Stomach (tissue), 9 donors: ENCODE results near the gene SGMS1. TPM values are rescaled to one million over a fixed set of nuclear protein-coding genes. Genes with fewer than 3 reads are reported as not detected.

ENCODE experiments used
- DNase-seq, 2 donors: peaks; one replicate each; pipeline versions ENCODE4 v3.0.0 to v3.0.0-alpha.2; 2013 to 2019
- H3K27ac ChIP-seq, 5 donors: fragments of 200-600 bp in 4 of 5; sonication (generic) in 4 of 5; one replicate each; pipeline ENCODE4 v1.5.1; 2013 to 2019; ENCODE audit warnings: mild to moderate bottlenecking in 1 of 5, moderate library complexity in 1 of 5
- H3K27me3 ChIP-seq, 3 donors: fragments of 200-600 bp; sonication (generic); one replicate each; pipeline ENCODE4 v1.5.1; 2017 to 2019; ENCODE audit warnings: mixed run types in 1 of 3
- H3K36me3 ChIP-seq, 4 donors: fragments of 200-600 bp; sonication (generic); 1 replicate in 3 of 4; 2 replicates in 1 of 4; pipeline ENCODE4 v1.5.1; 2016 to 2019
- H3K4me1 ChIP-seq, 4 donors: fragments of 200-600 bp; sonication (generic); one replicate each; pipeline ENCODE4 v1.5.1; 2016 to 2019
- H3K4me3 ChIP-seq, 4 donors: fragments of 200-600 bp; sonication (generic) in 3 of 4; one replicate each; pipeline ENCODE4 v1.5.1; 2016 to 2019; ENCODE audit warnings: mild to moderate bottlenecking in 1 of 4
- H3K9me3 ChIP-seq, 4 donors: fragments of 200-600 bp; sonication (generic); one replicate each; pipeline ENCODE4 v1.5.1; 2016 to 2019
- CTCF ChIP-seq, 7 experiments: fragments of 450-650 bp in 4 of 7; fragments of 200-600 bp in 3 of 7; sonication (generic) in 3 of 7; IDR thresholded peaks; one replicate each; pipeline ENCODE4 v1.5.1; 2016 to 2019; ENCODE audit warnings: antibody characterized with exemption in 7 of 7, control low read depth in 2 of 7, mild to moderate bottlenecking in 1 of 7
- EP300 ChIP-seq: sonication (generic); formaldehyde crosslinking; IDR thresholded peaks from one replicate; pipeline ENCODE4 v1.6.1; 2017; ENCODE audit warnings: antibody characterized with exemption
- POLR2A ChIP-seq, 4 donors: fragments of 450-650 bp; IDR thresholded peaks; one replicate each; pipeline ENCODE4 v1.6.1; 2016; ENCODE audit warnings: antibody characterized with exemption in 4 of 4, control low read depth in 2 of 4, mild to moderate bottlenecking in 1 of 4, moderate library complexity in 1 of 4
- POLR2AphosphoS5 ChIP-seq, 3 donors: sonication (generic); formaldehyde crosslinking; IDR thresholded peaks; one replicate each; pipeline ENCODE4 v1.6.1; 2016; ENCODE audit warnings: antibody characterized with exemption in 3 of 3
- WGBS, 5 donors: extraction: QIAGEN DNeasy Blood & Tissue Kit in 3 of 5; methylation state at CpG; one replicate each; pipeline versions ENCODE4 v1.1.5 to v1.1.7; 2013 to 2018; 5-methylcytosine and 5-hydroxymethylcytosine counted together
- intact Hi-C: fragments of 100-400 bp; cut with DNase I; formaldehyde crosslinking; loops from one replicate; pipeline ENCODE4 v1.15.1; 2023; ENCODE audit warnings: low total_unique reads
- polyA plus RNA-seq, 3 donors: library from polyadenylated mRNA; stranded (reverse); fragments of 200-250 nt; gene quantifications; one replicate each; pipeline ENCODE4 v1.2.3, GENCODE V29; 2013
- total RNA-seq, 5 donors: library from RNA; depleted of rRNA; stranded (reverse); fragments of >200 nt; gene quantifications; one replicate each; pipeline versions ENCODE4 v1.1.0 to v1.2.3, GENCODE V29; 2014 to 2016
- donor health status: healthy with polysubstance abuse.
- donor health status: Bipolar disorder and iron deficiency.
- donor health status: healthy.

The SGMS1 gene
- total and polyA plus RNA-seq, 8 donors = 6.2 to 229 (median 49.6) TPM

DNA sequence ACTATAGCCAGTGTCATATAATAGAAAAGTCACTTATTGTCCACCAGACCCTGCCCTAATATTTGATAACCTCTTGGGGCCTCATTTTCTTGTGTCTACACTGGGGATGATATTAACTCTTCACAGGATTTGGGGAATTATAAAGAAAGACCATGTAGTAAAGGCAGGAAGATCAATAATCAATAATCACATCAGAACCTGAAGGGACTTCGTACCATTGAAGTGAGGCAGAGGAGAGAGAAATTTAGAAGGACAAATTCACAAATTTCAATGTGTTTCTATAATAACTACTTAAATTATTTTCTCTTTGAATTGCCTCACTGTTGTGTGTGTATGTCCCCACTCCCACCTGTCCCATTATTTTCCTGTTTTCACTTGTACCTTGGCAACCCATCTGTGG lies 10.7 kb upstream of the SGMS1 start:
- peaks cover 0 to 9% (median 3%) of the 10 kb centered on the region in 4 donors for H3K36me3 ChIP-seq
- intact Hi-C loops = no loop called here
- no peak overlapping the region for H3K27ac ChIP-seq
- no peak for DNase-seq
- TF ChIP-seq EP300 = no peak
- TF ChIP-seq POLR2A (IDR thresholded peaks at IDR 0.05) = no peak
- H3K9me3 ChIP-seq = no peaks in the 10 kb centered on the region
- no peaks in the 10 kb centered on the region for H3K4me1 ChIP-seq
- 91 to 100% (median 92%) methylated on average over 1 of the region's 1 CpG for WGBS, 5 donors
- H3K4me3 ChIP-seq = no peak overlapping the region
- no peaks in the 10 kb centered on the region for H3K27me3 ChIP-seq

- Histone ChIP-seq H3K4me1 (peaks cover 0 to under 1% (median under 1%) of the 10 kb centered on the region in 4 donors), H3K36me3 (peaks cover 0 to 12% (median 7%) of the 10 kb centered on the region in 4 donors), H3K27me3 (no peaks in the 10 kb centered on the region), H3K4me3 (no peak overlapping the region), H3K27ac (no peak overlapping the region), H3K9me3 (no peaks in the 10 kb centered on the region)
- TF ChIP-seq EP300 (no peak), CTCF (IDR thresholded peaks at IDR 0.05) (no peak), POLR2AphosphoS5 (IDR thresholded peaks at IDR 0.05) (no peak), POLR2A (IDR thresholded peaks at IDR 0.05) (no peak)
- WGBS, 5 donors = 97 to 99% (median 98%) methylated on average over 27 to 30 of the region's 30 CpGs
- DNase-seq = no peak
- intact Hi-C loops = no loop called here
These were observed 7.3 kb upstream of the SGMS1 start for GRCh38 chr10:50631052-50631451.

GRCh38 chr10:50629495-50630122 lies 5.9 kb upstream of the SGMS1 start:
- peaks cover 0 to 8% (median 6%) of the 10 kb centered on the region in 4 donors for H3K4me1 ChIP-seq
- no peaks in the 10 kb centered on the region for H3K27me3 ChIP-seq
- H3K9me3 ChIP-seq = no peaks in the 10 kb centered on the region
- no peak for TF ChIP-seq EP300
- TF ChIP-seq POLR2A (IDR thresholded peaks at IDR 0.05) = no peak
- no peak for TF ChIP-seq CTCF (IDR thresholded peaks at IDR 0.05)
- no peak for TF ChIP-seq POLR2AphosphoS5 (IDR thresholded peaks at IDR 0.05)
- peaks cover 0 to 12% (median 7%) of the 10 kb centered on the region in 4 donors for H3K36me3 ChIP-seq
- H3K4me3 ChIP-seq = no peak overlapping the region
- intact Hi-C loops = no loop called here
- DNase-seq = no peak
- no peak overlapping the region for H3K27ac ChIP-seq
- 57 to 69% (median 63%) methylated on average over 3 of the region's 3 CpGs for WGBS, 5 donors

DNA sequence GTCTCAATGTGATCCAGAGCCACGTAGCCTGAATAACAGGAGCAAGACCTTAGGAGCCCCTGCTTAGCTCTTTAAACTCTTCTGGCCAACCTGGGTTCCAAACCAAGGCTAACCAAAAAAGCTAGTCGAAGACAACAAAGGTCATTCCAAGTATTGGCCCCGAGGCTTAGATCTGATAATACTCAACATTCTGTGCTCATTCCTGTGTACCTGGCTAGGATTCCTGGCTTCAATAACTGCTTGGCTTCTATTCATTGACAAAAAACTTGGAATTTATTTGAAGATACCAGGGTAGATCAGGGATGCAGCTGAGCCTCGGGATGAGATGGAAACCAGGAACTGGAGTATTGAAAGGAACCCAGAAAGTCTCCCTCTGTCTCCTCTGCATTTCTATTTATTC lies 4.1 kb upstream of the SGMS1 start:
- no peaks in the 10 kb centered on the region for H3K9me3 ChIP-seq
- peaks cover 6 to 8% (median 7%) of the 10 kb centered on the region in 4 donors for H3K4me1 ChIP-seq
- no peak for DNase-seq
- TF ChIP-seq EP300 = no peak
- TF ChIP-seq POLR2AphosphoS5 (IDR thresholded peaks at IDR 0.05) = no peak
- no peak for TF ChIP-seq POLR2A (IDR thresholded peaks at IDR 0.05)
- TF ChIP-seq CTCF (IDR thresholded peaks at IDR 0.05) = no peak
- 83 to 92% (median 88%) methylated on average over 4 of the region's 4 CpGs for WGBS, 5 donors
- H3K27me3 ChIP-seq = no peaks in the 10 kb centered on the region
- no peak overlapping the region for H3K4me3 ChIP-seq
- peaks cover 0 to 12% (median 7%) of the 10 kb centered on the region in 4 donors for H3K36me3 ChIP-seq
- H3K27ac ChIP-seq = no peak overlapping the region
- intact Hi-C loops = no loop called here

DNA sequence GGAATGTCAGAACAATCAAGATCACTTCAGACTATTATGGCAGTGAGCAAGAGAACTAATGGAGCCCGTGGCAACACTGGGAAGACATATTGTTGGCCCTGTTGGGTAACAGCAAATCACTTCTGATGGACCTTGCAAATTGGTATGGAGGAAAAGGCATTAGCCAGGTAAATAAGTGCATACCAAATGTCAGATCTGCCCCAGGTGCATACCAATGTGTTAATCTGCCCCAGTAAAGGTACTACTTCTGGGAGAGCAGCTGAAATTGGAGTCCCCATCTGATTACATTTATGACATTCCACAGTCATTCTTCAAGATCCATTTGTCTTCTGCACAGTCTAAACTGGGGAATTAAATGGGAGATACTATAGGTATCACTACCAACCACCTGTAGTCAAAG lies 3.7 kb upstream of the SGMS1 start:
- WGBS, 5 donors = 95 to 100% (median 97%) methylated on average over 1 of the region's 1 CpG
- Histone ChIP-seq H3K4me1 (peaks cover 6 to 10% (median 8%) of the 10 kb centered on the region in 4 donors), H3K27me3 (no peaks in the 10 kb centered on the region), H3K36me3 (peaks cover 0 to 12% (median 7%) of the 10 kb centered on the region in 4 donors), H3K9me3 (no peaks in the 10 kb centered on the region), H3K4me3 (no peak overlapping the region), H3K27ac (no peak overlapping the region)
- TF ChIP-seq CTCF (IDR thresholded peaks at IDR 0.05) (no peak), EP300 (no peak), POLR2A (IDR thresholded peaks at IDR 0.05) (no peak), POLR2AphosphoS5 (IDR thresholded peaks at IDR 0.05) (no peak)
- DNase-seq = no peak
- intact Hi-C loops = no loop called here
